GM19240 (cell line): ENCODE results near the gene COL26A1.

Source experiments
- DNase-seq: peaks from one replicate; pipeline ENCODE4 v3.0.0; 2011; ENCODE audit warnings: low spot score; ENCODE audit not compliant: insufficient read length

The COL26A1 gene

GRCh38 chr7:101532400-101533102 is 169.9 kb downstream of the COL26A1 start:
- no peak for DNase-seq

- DNase-seq: no peak
These were observed 170.4 kb downstream of the COL26A1 start for GRCh38 chr7:101533103-101533465.

GRCh38 chr7:101534015-101534803 is 171.5 kb downstream of the COL26A1 start:
- DNase-seq: no peak

GRCh38 chr7:101534873-101535272 is 172.2 kb downstream of the COL26A1 start:
- no peak for DNase-seq

- DNase-seq: no peak
These were observed 172.7 kb downstream of the COL26A1 start for GRCh38 chr7:101535351-101535751.

GRCh38 chr7:101536232-101536631 is 173.6 kb downstream of the COL26A1 start:
- DNase-seq: no peak

- DNase-seq: no peak
These were observed 174.0 kb downstream of the COL26A1 start for GRCh38 chr7:101536668-101537067.

- DNase-seq: no peak
These were observed 174.5 kb downstream of the COL26A1 start for GRCh38 chr7:101537205-101537604.

- DNase-seq: no peak
These were observed 175.4 kb downstream of the COL26A1 start for GRCh38 chr7:101537935-101538595.

GRCh38 chr7:101538596-101539459 is 176.2 kb downstream of the COL26A1 start:
- DNase-seq: peak; percentile 55

- DNase-seq: no peak
These were observed 177.1 kb downstream of the COL26A1 start for GRCh38 chr7:101539784-101540183.

- DNase-seq: peak; percentile 68
These were observed 180.0 kb downstream of the COL26A1 start for GRCh38 chr7:101542527-101543241.

GRCh38 chr7:101543242-101543766 is 180.6 kb downstream of the COL26A1 start:
- DNase-seq: no peak

GRCh38 chr7:101543846-101544245 is 181.2 kb downstream of the COL26A1 start:
- DNase-seq: no peak

- DNase-seq: no peak
These were observed 182.9 kb downstream of the COL26A1 start for GRCh38 chr7:101545441-101546190.

- no peak for DNase-seq
These were observed 183.7 kb downstream of the COL26A1 start for GRCh38 chr7:101546308-101546936.

GRCh38 chr7:101547022-101547915 is 184.6 kb downstream of the COL26A1 start:
- no peak for DNase-seq
